ENCODE data around the gene PRKD1.

GRCh38 chr14:29668201-29668600 is 259.4 kb downstream of the PRKD1 start:
- TF ChIP-seq BHLHE40 (IDR thresholded peaks at IDR 0.05; ENCODE audit: borderline replicate concordance) (no peak), SUZ12 (IDR thresholded peaks at IDR 0.05) (no peak), FOXK2 (IDR thresholded peaks at IDR 0.05) (no peak), ELF4 (IDR thresholded peaks at IDR 0.05) (no peak), TARDBP (IDR thresholded peaks at IDR 0.05) (no peak), L3MBTL2 (conservative IDR thresholded peaks at IDR 0.05) (no peak), FOXA1 (IDR thresholded peaks at IDR 0.05) (no peak), ZNF384 (IDR thresholded peaks at IDR 0.05) (no peak), HDGF (IDR thresholded peaks at IDR 0.05; ENCODE audit: borderline replicate concordance) (no peak), NFRKB (IDR thresholded peaks at IDR 0.05) (no peak), SP1 (IDR thresholded peaks at IDR 0.05) (no peak), FOXM1 (IDR thresholded peaks at IDR 0.05; ENCODE audit: borderline replicate concordance) (no peak), ARNT (IDR thresholded peaks at IDR 0.05) (no peak), LEF1 (IDR thresholded peaks at IDR 0.05; ENCODE audit: borderline replicate concordance) (no peak)

Data from HEK293T (cell line).